T1000 (cell line): ENCODE measurements around the gene KDM5A.

Source experiments
- DNase-seq: peaks from one replicate; lab custom pipeline; 2025; ENCODE audit warnings: mixed read lengths; lab: John Stamatoyannopoulos, UW

KDM5A gene

DNA sequence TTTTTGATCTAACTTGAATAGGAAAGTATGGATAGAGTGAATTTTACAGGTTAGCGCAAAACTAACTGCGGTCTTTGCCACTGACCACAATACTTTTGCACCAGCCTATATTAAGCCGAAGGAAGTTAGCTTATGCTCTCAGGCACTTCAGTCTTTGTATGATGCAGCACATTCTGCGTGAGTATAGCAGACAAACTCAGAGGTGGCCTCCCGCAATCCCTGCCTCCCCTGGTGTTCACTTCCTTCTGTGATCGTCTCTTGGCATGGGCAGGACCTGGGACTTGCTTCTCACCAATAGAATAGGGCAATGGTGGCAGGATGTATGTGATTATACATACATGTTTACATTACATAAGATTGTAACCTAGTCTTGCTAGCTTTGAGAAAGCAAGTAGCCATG, 116.2 kb downstream of the KDM5A start:
- DNase-seq = no peak

DNA sequence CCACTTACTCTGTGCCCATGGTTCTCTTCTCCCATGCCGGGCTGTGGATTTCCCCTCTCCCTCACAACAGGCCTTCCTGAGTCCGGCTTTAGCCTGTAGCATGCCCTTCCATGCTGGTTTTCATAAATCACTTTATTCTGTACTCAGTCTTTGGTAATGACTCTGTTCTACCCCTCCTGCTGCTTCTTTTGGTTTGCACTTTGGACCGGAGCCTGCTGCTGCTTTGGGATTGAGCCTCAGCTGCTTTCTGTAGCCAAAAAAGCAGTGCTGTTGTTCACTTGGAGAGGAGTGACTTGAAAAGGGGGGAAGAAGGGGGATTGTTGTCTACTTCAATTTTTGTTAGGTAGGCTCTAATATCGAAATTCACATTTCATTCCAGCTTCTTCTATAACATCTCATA, 118.0 kb downstream of the KDM5A start:
- DNase-seq = no peak

DNA sequence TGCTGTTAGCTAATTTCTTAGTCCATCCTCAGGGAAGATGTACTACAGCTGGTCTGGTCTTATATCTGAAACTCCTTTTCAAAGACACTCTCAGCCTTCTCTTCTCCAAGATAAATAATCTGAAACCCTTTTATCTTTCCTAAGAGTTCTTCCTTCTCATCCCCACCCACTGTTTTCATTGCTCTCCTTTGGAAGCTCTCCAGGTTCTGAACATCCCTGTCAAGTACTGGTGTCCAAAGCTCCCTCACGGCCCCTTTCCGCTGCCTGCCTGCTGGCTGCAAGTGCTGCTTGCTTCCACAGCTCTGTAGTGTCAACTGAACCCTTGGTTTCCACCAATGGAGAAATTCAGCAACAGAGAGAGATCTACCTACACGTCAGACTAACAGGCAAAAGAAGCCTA, 119.9 kb downstream of the KDM5A start:
- DNase-seq = no peak

DNA sequence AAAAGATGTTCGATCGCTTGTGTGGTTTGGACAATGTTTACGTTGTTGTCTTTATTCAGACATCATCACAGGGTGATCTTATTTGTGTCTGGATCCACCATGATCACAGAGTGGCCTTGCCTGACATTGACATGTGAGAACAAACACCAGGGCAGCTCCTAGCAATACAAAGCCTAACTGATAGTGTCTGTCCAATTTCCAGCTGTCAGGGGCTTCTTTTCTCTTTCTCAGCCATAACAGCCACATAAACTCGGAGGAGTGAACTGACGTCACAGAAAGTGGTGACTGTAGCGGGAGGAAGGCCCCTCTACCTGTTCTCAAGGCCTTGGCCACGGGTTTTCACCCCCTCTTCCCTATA, 120.7 kb downstream of the KDM5A start:
- DNase-seq = no peak

DNA sequence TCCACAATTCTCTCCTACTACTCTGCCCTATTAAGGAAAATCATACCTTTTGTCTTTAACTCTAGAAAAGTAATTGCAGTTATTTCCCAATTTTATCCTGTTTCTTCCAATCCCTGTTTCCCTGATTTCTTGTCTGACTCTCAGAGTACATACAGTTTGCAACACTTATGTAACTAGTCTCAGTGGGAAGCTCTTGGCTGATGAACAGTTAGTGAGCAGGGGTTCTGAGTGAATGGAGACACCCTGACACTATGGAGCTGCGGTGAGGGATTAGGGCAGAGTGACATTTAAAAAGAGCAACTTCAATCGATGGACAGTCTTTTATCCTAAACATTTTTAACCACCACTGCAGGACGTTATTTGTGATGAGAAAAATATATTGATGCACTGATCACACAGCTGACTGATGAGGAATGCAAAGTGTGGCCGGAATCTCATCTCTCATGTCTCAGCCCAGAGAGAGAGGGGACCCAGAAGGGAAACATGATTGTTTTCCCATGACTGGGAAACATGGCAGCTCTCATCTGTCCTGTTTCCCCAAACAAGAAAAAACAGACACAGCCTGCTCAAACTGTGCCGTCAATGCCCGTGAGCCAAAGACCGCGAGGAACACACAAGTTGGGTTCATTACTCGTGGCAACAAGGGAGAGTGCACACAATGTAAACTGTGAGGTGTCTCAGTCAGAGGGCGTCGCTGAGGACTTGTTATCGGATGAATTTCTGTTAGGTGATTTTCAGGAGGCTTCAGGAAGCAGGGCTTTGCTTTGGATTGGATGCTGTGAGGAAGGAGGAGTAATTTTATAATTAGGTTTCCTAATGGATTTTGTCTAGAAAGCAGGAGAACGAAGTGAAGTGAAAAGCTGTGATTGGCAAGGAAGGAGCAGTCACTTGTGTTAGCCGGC, 121.3 kb downstream of the KDM5A start:
- no peak for DNase-seq

DNA sequence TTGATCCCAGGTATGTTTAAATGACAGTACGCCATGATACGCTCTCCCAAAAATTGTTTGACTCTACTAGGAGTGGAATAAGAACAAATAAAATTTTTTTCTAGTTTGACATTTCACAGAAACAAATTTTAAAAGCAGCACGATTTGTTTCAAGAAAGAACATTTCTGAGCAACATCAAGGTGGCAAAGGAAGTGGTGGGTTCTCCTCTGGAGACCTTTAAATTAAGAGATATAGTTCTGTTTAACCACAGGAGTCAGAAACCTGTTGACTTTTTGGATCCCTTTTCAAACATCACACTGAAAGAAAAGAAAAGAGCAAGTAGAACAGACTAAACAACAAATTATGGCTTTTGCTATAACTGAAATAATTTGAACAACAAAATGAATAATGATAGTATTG, 124.0 kb downstream of the KDM5A start:
- DNase-seq = no peak

DNA sequence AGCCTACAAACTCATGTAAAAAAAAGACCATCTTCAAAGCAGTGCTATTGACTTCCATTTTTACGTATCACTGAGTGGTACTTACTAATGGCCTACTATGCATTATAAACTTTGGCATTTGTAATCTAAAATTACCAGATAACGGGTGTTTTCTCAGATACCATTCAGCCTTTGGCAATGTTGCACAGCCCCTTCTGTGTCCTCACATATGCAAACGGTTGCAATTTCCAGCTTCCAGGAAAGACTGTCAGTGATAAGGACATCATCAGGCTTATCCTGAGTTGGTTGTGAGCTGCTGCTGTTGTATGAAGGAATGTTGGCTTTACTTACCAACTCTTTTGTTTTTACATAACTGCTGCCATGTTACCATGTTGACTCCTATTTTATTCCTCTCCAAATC, 124.9 kb downstream of the KDM5A start:
- no peak for DNase-seq

DNA sequence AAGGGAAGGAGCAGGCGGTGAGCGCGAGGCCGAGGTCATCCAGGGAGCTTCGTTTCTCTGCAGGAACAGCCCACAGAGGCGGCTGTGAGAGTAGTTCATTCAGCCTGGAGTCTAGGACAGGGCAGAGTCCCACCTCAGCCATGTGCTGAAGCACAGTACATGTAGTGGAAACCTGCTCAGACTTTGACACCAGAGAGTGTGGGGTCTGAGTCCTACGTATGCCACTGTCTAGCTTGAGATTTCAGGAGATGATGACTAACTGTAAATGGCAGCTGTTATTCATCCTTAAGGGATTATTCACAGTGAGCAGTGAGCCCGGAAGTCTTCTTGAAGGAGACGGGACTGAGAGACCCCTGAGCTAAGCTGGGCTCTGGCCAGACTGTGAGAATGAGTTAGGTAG, 125.5 kb downstream of the KDM5A start:
- DNase-seq = no peak

DNA sequence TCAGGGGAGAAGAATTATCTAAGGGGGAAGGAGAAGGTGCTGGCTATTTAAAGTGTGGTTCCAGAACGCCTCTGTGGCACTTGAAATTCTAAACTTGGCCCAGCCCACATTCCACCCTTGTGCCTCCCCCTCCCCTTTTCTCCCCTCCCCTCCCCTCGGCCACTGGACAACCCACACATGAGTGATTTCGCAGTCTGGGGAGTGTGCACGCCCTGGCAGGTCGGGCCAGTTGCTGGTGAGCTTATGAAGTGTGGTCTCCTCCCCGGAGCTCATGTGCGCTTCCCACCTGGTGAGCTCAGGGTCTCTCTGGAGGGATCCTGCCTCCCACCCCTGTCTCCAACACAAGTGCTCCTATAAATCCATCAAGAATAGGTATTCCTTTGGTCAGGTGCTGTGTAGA, 126.3 kb downstream of the KDM5A start, which contains the start of gene SLC6A13:
SLC6A13 (minus strand) TSS at position 20 of the 400 bp plus-strand sequence. CDS start 2,784 bp downstream, outside the sequence.
- no peak for DNase-seq

DNA sequence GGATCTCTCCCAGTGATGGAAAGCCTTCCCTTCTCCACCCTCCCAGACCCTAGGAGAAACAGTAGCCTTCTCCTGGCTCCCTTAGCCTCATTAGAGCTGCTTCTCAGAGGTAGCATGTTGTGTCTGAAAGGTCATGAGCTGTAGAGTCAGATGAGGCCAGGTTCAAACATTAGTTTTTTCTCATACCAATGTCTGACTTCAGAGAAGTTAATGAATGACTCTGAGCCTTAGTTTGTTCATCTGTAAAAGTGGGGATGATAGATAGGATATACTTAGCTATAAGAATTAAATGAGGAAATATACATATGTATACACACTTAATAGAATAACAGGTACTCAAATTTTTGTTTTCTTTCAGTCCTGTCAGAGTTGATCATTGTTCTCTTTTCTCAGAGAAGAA, 127.0 kb downstream of the KDM5A start:
- no peak for DNase-seq

DNA sequence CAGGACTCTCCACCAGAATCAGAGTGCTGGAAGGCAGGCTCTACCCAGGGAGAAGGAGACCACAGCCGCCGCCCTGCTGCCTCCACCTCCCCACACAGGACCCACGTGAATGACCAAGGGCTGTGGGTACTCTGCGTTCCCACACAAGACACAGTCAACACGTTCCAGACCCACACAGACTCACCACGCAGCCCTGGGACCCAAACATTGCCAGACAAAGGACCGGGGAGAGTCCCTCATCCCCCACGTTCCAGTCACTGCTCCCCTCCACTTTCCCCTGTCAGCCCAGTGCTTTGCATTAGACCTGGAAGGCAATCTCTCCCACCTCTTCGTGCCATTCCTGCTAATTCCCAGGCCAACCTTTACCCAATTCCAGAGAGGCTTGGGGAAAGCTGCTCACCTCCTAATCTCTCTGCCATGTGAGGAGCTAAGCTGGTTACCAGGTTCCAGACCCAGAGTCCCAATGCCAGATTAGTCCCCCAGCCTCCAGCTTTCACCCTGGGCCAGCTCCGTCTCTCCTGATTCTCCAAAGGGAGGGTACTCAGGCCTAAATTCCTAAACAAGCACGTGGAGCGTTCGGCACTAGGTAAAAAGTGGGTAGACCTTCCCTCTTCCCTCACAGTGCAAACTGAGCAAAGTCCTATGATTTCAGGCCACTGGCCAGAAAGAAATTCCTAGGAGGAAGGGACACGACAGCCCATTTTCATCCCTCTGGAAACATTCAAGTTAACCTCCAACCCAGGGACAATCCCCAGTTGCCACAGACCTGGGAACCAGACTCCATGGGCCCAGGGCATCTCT, 131.4 kb downstream of the KDM5A start:
- DNase-seq = no peak

DNA sequence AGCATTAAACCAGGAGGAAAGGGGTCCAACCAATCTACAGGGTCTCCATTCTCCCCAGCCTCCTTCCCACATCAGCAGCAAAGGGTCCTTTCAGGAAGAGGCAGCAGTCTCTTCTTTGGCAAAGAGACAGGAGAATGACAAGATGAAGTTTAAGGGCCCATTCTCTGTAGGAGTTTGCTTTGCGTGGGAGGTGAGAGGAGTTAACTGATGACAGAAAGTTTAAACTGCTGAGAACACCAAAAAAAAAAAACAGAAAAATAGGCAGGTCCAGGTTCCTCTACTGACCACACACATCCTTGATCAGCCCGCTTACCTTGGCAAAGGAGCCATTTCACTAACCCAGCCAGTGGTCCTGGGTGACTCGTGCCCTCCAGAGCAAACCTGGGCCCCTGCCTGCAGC, 132.2 kb downstream of the KDM5A start:
- no peak for DNase-seq

DNA sequence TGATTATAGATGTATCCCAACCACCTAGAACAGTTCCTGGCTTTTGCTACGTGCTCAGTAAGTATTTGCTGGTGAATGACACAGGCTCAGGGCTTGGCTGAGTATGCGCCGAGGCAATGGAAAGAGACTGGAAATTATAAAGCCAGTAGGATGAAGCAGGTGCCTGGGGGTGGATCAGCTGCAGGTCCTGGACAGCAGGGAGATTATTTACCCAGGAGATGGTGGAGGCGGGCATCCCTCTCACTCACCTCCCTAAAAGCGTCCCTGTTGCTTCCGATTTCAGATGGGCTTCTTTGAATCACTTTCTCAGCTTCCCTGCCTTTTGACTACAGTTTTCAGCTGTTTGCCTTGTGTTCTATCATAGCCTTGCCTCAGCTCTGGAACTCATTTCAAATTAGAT, 132.9 kb downstream of the KDM5A start:
- no peak for DNase-seq

DNA sequence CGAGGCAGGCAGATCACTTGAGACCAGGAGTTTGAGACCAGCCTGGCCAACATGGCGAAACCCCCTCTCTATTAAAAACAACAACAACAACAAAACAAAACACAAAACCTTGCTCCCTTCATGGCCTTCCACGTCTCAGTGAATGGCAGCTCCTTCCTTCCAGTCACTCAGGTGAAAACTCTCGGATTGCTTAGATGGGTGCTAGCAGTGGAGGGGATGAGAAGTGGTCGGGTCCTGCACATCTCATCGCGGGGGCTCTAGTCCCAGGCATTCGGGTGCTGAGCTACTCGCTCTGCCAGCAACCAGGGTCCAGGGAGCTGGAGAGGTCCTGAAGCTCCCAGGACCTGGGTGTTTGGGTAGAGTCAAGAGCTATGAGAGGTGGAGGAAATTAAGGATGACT, 134.2 kb downstream of the KDM5A start:
- no peak for DNase-seq

DNA sequence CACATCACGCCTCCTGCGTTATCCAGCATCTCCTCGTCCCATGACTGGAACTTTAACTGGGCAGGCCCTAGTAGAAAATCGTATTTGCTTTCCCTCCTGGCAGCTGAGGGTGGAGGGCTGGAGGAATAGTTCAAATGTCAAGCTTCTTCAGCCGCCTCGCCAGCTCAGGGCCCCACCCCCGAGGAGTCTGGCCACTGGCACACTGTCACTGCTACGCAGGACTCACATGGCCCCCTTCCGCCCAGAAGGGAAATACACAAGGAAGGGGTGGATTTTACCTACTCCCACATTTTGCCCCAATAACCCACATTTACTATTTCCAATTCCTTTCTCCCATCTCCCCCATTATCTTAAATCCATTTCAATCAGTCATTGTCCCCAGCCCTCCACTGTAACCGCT, 135.1 kb downstream of the KDM5A start:
- no peak for DNase-seq

DNA sequence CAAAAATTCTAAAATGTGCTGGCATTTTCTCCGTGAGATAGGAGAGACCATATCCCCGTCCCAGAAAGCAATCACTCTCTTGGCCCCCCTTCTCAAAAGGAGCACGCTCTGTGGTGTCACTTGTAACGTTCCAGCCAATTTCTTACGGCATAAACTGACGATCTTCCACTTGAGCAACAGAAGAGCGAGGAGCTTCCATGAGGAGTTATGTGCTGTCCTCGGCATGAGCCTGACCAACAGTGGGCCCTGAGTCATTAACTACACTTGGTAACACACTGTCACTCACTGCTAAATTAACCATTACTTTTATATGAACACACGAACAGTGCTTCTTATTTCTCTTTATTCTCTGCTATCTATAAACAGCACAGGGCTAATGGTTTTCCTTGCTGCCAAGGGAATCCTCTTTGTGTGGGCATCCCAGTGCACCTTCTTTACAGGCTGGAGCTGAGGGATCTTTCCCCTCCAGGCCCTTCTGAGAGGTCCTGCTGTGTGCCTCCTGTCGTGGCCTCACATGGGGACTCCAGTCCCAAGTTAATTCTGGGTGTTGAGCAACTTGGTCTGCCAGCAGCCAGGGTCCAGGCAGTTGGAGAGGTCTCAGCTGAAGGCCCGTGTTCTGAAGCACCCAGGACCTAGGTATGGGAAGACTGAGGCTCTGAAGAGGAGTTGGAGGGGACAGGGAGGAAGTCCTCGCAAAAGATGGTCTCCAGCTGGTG, 135.8 kb downstream of the KDM5A start:
- no peak for DNase-seq

DNA sequence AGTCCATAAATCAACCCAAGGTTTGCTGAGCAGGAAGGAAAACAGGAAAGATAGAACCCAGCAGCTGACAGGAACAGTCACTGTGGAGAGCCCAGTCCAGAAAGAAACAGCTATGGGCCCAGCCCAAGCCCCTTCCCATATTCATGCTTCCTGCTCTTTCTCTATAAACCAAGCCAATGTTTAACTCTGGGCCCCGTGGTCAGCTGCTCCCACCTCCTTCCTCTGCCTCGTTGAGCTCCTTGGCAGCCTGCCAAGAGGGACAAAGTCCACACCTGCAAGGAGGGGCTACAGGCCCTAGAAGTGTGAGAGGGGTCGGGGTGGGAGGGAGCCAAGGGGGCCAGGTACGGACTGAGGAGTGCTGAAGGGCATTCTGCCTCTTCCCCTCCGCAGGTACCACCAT, 136.5 kb downstream of the KDM5A start:
- no peak for DNase-seq

DNA sequence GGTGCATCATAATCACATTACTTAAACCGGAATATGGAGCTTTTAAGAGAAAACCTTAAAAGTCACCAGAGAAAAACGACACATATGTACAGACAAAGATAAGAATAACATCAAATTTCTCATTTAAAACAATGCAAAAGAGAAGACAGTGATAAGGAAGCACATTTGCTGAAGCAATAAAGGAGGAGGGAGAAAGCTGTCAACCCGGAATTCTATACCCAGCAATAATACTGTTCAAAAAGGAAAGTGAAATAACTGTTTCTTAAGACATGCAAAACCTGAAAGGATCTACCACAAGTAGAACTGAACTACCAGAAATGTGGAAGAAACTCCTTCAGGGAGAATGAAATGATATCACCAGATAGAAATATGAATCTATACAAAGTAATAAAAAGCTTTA, 141.8 kb downstream of the KDM5A start:
- DNase-seq = no peak

DNA sequence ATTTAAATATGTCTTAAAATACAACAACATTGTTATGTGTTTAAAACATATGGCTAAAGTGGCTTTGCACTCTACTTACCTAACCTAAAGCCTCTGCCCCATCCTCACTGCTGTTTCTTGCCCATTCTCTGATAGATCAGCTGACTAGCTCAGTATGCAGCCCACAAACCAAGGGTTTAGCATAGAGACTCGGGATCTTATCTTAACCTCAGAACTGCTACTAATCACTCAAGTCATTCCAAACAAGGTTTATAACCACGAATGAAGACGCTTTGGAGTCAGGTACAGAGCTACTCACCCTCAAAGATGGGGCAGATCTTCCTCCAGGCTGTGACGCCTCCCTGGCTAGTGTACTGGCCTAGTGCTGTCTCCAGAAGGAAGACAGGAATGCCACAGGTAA, 145.7 kb downstream of the KDM5A start:
- no peak for DNase-seq

DNA sequence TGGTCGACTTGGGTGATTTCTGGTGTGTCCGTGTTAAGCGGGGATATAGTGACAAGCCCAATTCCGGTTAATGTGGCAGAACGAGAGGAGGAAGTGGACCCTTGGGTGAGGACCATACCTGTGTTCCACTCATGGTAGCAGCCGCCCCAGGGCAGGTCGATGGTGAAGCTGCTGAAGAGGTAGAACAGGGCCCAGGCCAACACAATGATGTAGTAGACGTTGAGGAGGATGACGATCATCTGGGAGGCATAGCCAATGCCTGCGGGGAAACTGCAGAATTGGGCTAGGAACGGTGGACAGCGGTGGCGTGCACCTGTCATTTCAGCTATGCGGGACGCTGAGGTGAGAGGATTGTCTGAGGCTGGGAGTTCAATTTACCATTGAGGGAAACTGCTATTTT, 146.6 kb downstream of the KDM5A start:
- no peak for DNase-seq

DNA sequence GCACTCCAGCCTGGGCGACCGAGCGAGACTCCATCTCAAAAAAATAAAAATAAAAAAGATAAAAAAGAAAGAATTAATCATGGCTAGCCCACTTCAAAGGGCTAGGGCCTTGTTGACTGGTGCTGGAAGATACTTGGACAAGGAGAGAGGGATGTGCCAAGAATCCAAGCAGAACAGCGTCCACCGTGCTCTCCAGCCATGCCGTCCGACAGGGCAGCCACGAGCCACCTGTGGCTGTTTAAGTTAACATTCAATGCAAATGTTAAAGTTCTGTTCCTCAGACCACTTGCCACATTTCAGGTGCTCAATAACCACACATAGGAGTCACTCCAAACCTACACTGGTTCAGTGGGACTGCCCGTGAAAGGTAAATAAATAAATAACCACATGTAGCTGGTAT, 147.9 kb downstream of the KDM5A start:
- DNase-seq = no peak

DNA sequence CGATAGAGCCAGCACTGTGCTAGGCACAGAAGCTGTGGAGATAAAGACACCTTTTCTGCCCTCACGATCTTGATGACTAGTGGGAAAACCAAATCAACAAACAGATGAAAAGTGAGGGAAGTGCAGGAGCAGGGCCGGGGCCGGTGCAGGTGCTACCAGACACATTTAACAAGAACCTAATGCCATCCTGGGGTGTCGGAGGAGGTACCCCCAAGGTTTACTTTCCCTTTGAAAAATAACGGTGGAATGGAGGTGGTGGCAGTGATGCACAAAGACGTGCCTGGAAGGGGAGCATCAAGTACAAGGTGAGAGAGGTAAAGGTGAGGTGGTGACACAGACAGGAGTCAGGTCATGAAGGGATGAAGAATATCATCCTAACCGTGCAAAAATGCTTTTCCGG, 148.6 kb downstream of the KDM5A start:
- DNase-seq = no peak
